H9 (cell line): ENCODE data around the gene MARCHF10. TPM values are rescaled to one million over a fixed set of nuclear protein-coding genes. Genes with fewer than 3 reads are reported as not detected.
A peak's percentile ranks its signal among the peaks of the same experiment; 100 is the strongest.

Experiments used
- DNase-seq: peaks from one replicate; pipeline ENCODE4 v3.0.0-alpha.2; 2017
- H2AFZ ChIP-seq: one replicate; pipeline ENCODE4 v1.6.1; 2013; ENCODE audit warnings: mild to moderate bottlenecking, low read length, control low read depth, moderate library complexity
- H2AK5ac ChIP-seq: 2 replicates; pipeline ENCODE4 v1.6.1; 2013; ENCODE audit warnings: low read length, control low read depth, mixed read lengths; ENCODE audit not compliant: insufficient read length
- H2BK120ac ChIP-seq: one replicate; pipeline ENCODE4 v1.6.1; 2013; ENCODE audit warnings: low read depth, mild to moderate bottlenecking, low read length, control low read depth, inconsistent platforms; ENCODE audit not compliant: poor library complexity, severe bottlenecking
- H2BK12ac ChIP-seq: 2 replicates; pipeline ENCODE4 v1.6.1; 2013; ENCODE audit warnings: low read length, control low read depth, mixed read lengths, low read depth; ENCODE audit not compliant: insufficient read length
- H2BK15ac ChIP-seq: 2 replicates; pipeline ENCODE4 v1.6.1; 2013; ENCODE audit warnings: low read depth, low read length, control low read depth
- H2BK20ac ChIP-seq: one replicate; pipeline ENCODE4 v1.6.1; 2013; ENCODE audit warnings: low read depth, mild to moderate bottlenecking, low read length, control low read depth, inconsistent platforms; ENCODE audit not compliant: poor library complexity, severe bottlenecking
- H2BK5ac ChIP-seq: 2 replicates; pipeline ENCODE4 v1.6.1; 2013; ENCODE audit warnings: low read length, control low read depth, mixed read lengths; ENCODE audit not compliant: insufficient read length
- H3K14ac ChIP-seq: 2 replicates; pipeline ENCODE4 v1.6.1; 2013; ENCODE audit warnings: low read length, control low read depth; ENCODE audit not compliant: insufficient read depth
- H3K18ac ChIP-seq: 2 replicates; pipeline ENCODE4 v1.6.1; 2013; ENCODE audit warnings: low read depth, mild to moderate bottlenecking, mixed read lengths, low read length, control low read depth; ENCODE audit not compliant: insufficient read length
- H3K23ac ChIP-seq: 2 replicates; pipeline ENCODE4 v1.6.1; 2013; ENCODE audit warnings: low read length, control low read depth, mixed read lengths, low read depth; ENCODE audit not compliant: insufficient read length
- H3K23me2 ChIP-seq: 2 replicates; pipeline ENCODE4 v1.6.1; 2013; ENCODE audit warnings: low read depth, mild to moderate bottlenecking, mixed read lengths, low read length, control low read depth; ENCODE audit not compliant: insufficient read length, poor library complexity, severe bottlenecking
- H3K27ac ChIP-seq: 2 replicates; pipeline ENCODE4 v1.5.1; 2013; ENCODE audit warnings: low read length, control low read depth, mixed read lengths, low read depth; ENCODE audit not compliant: insufficient read length
- H3K27me3 ChIP-seq: 2 replicates; pipeline ENCODE4 v1.6.1; 2013; ENCODE audit warnings: low read length, control low read depth, inconsistent platforms; ENCODE audit not compliant: insufficient read depth
- H3K4ac ChIP-seq: 2 replicates; pipeline ENCODE4 v1.6.1; 2013; ENCODE audit warnings: low read depth, mild to moderate bottlenecking, control low read depth, inconsistent platforms, low read length, moderate library complexity
- H3K4me1 ChIP-seq: 2 replicates; pipeline ENCODE4 v1.6.1; 2013; ENCODE audit warnings: low read length, control low read depth, inconsistent platforms; ENCODE audit not compliant: insufficient read depth
- H3K4me2 ChIP-seq: 2 replicates; pipeline ENCODE4 v1.6.1; 2013; ENCODE audit warnings: low read length, control low read depth, mixed read lengths; ENCODE audit not compliant: insufficient read length, insufficient read depth
- H3K56ac ChIP-seq: 2 replicates; pipeline ENCODE4 v1.6.1; 2013; ENCODE audit warnings: low read depth, mild to moderate bottlenecking, mixed read lengths, low read length, control low read depth; ENCODE audit not compliant: insufficient read length
- H3K79me1 ChIP-seq: 2 replicates; pipeline ENCODE4 v1.6.1; 2013; ENCODE audit warnings: low read depth, mild to moderate bottlenecking, moderate library complexity, low read length, control low read depth, inconsistent platforms; ENCODE audit not compliant: insufficient read depth, poor library complexity, severe bottlenecking
- H3K79me2 ChIP-seq: 2 replicates; pipeline ENCODE4 v1.6.1; 2013; ENCODE audit warnings: low read length, control low read depth, inconsistent platforms; ENCODE audit not compliant: insufficient read depth
- H3K9ac ChIP-seq: 2 replicates; pipeline ENCODE4 v1.6.1; 2013; ENCODE audit warnings: low read length, control low read depth, mixed read lengths; ENCODE audit not compliant: insufficient read length; ENCODE audit errors: extremely low read depth
- H3K9me3 ChIP-seq: one replicate; pipeline ENCODE4 v1.6.1; 2013; ENCODE audit warnings: low read depth, low read length, inconsistent platforms; ENCODE audit not compliant: control insufficient read depth
- H3T11ph ChIP-seq: one replicate; pipeline ENCODE4 v1.6.1; 2013; ENCODE audit warnings: mild to moderate bottlenecking, low read length, control low read depth, inconsistent platforms
- H4K20me1 ChIP-seq: one replicate; pipeline ENCODE4 v1.6.1; 2013; ENCODE audit not compliant: control insufficient read depth, insufficient read length, insufficient read depth
- H4K5ac ChIP-seq: 2 replicates; pipeline ENCODE4 v1.6.1; 2013; ENCODE audit warnings: low read depth, mild to moderate bottlenecking, mixed read lengths, low read length, control low read depth; ENCODE audit not compliant: insufficient read length
- H4K8ac ChIP-seq: replicated peaks from 2 replicates; pipeline ENCODE4 v1.6.1; 2013; ENCODE audit warnings: low read length, control low read depth, mixed read lengths, low read depth; ENCODE audit not compliant: insufficient read length
- H4K91ac ChIP-seq: 2 replicates; pipeline ENCODE4 v1.6.1; 2013; ENCODE audit warnings: low read depth, mild to moderate bottlenecking, moderate library complexity, mixed read lengths, low read length, control low read depth; ENCODE audit not compliant: insufficient read length
- H3K27ac Mint-ChIP-seq, 3 experiments: 2 replicates in 2 of 3; 3 replicates in 1 of 3; pipeline ENCODE4 v1.8.0; 2020 to 2021; ENCODE audit warnings: mixed read lengths in 3 of 3, mild to moderate bottlenecking in 1 of 3, moderate library complexity in 1 of 3
- H3K27me3 Mint-ChIP-seq: 2 replicates; pipeline ENCODE4 v1.8.0; 2021; ENCODE audit warnings: low read depth, mild to moderate bottlenecking, moderate library complexity, mixed read lengths
- H3K36me3 Mint-ChIP-seq, 3 experiments: 2 replicates in 2 of 3; 3 replicates in 1 of 3; pipeline ENCODE4 v1.8.0; 2020 to 2021; ENCODE audit warnings: low read depth in 3 of 3, mixed read lengths in 3 of 3; ENCODE audit not compliant: insufficient read depth in 1 of 3
- H3K4me1 Mint-ChIP-seq, 2 experiments: 2 replicates each; pipeline ENCODE4 v1.8.0; 2020; ENCODE audit warnings: mixed read lengths in 2 of 2
- H3K4me3 Mint-ChIP-seq, 2 experiments: 2 replicates in 1 of 2; 3 replicates in 1 of 2; pipeline ENCODE4 v1.8.0; 2020 to 2021; ENCODE audit warnings: mild to moderate bottlenecking in 2 of 2, mixed read lengths in 2 of 2, moderate library complexity in 1 of 2
- H3K9me3 Mint-ChIP-seq, 2 experiments: 2 replicates in 1 of 2; 3 replicates in 1 of 2; pipeline ENCODE4 v1.8.0; 2020; ENCODE audit warnings: mild to moderate bottlenecking in 2 of 2, mixed read lengths in 2 of 2, moderate library complexity in 1 of 2
- CTCF ChIP-seq: fragments of 200-600 bp; sonication (generic); conservative IDR thresholded peaks from 3 replicates; pipeline ENCODE4 v1.8.0; 2021; ENCODE audit warnings: antibody characterized with exemption, mild to moderate bottlenecking
- WGBS: extraction: QIAGEN DNeasy Blood & Tissue Kit; methylation state at CpG from one replicate; pipeline ENCODE4 v1.1.7; 2013; ENCODE audit warnings: missing lambda C conversion rate, low lambda C conversion rate, mixed read lengths; ENCODE audit not compliant: insufficient read length; ENCODE audit errors: extremely low coverage; 5-methylcytosine and 5-hydroxymethylcytosine counted together
- total RNA-seq: library from RNA; stranded (reverse); gene quantifications from 2 replicates; pipeline ENCODE4 v1.2.1, GENCODE V29; 2021

MARCHF10 gene
- total RNA-seq, 1 experiment from 2014 or later, result not detected

- H2BK20ac ChIP-seq, result no peak overlapping the region
- no peak overlapping the region for H4K8ac ChIP-seq
- H3K56ac ChIP-seq, result no peak overlapping the region
- H4K20me1 ChIP-seq, result peaks cover 2% of the 10 kb centered on the region
- H3K9ac ChIP-seq, result no peak overlapping the region
- WGBS, result no CpG with 5 or more reads among the region's 27 CpGs
- H3K79me1 ChIP-seq, result no peaks in the 10 kb centered on the region
- H3K79me2 ChIP-seq, result no peaks in the 10 kb centered on the region
- no peaks in the 10 kb centered on the region for H3K23me2 ChIP-seq
- H4K5ac ChIP-seq, result no peak overlapping the region
- H3K9me3 Mint-ChIP-seq, result no peaks in the 10 kb centered on the region
- no peak overlapping the region for H3K4me3 Mint-ChIP-seq
- no peaks in the 10 kb centered on the region for H3K27me3 ChIP-seq
- no peaks in the 10 kb centered on the region for H3K4me1 ChIP-seq
- H3K4me1 Mint-ChIP-seq, result peaks cover 0 to 21% of the 10 kb centered on the region in 2 experiments; a peak in 2 of 4 replicates
- no peak overlapping the region for H2BK15ac ChIP-seq
- no peak overlapping the region for H3K4me2 ChIP-seq
- H2BK12ac ChIP-seq, result no peak overlapping the region
- H3K18ac ChIP-seq, result no peak overlapping the region
- no peak overlapping the region for H4K91ac ChIP-seq
- peak overlapping the region in 1 of 3 experiments; percentile 93; a peak in 1 of 7 replicates for H3K27ac Mint-ChIP-seq
- H2AK5ac ChIP-seq, result no peak overlapping the region
- H3K9me3 ChIP-seq, result no peaks in the 10 kb centered on the region
- H3K14ac ChIP-seq, result no peak overlapping the region
- H3K27ac ChIP-seq, result no peak overlapping the region
- H2AFZ ChIP-seq, result no peak overlapping the region
- no peak overlapping the region for H2BK5ac ChIP-seq
- no peak overlapping the region for H3T11ph ChIP-seq
- peaks cover 4% of the 10 kb centered on the region; the same call in 1 of the 2 replicates for H3K27me3 Mint-ChIP-seq
- H3K4ac ChIP-seq, result no peak overlapping the region
- TF ChIP-seq CTCF, result no peak
- H3K23ac ChIP-seq, result no peak overlapping the region
- no peak for DNase-seq
- no peaks in the 10 kb centered on the region for H3K36me3 Mint-ChIP-seq
- no peak overlapping the region for H2BK120ac ChIP-seq
These were observed 111.2 kb downstream of the MARCHF10 start for GRCh38 chr17:62696726-62697490.
